H1 (cell line): Measurements from ENCODE around the gene WFDC1. TPM values are rescaled to one million over a fixed set of nuclear protein-coding genes. Genes with fewer than 3 reads are reported as not detected.
"Not testable (repeated sequence)": the region's sequence is repeated elsewhere in the genome, so short reads cannot be mapped to it uniquely, and the experiment has no call there.

ENCODE experiments used
- CTCF ChIA-PET: fragments of 300-600 bp; sonication (Branson Sonifier 250); formaldehyde crosslinking; loops from one replicate; lab custom pipeline; 2021; ENCODE audit not compliant: partially characterized antibody; lab: Charles Lee
- POLR2A ChIA-PET: fragments of 300-600 bp; sonication (Branson Sonifier 250); formaldehyde crosslinking; loops from one replicate; lab custom pipeline; 2021; ENCODE audit warnings: inconsistent platforms; ENCODE audit not compliant: partially characterized antibody; lab: Charles Lee
- DNase-seq, 2 experiments: peaks; one replicate each; pipeline versions ENCODE4 v3.0.0 to v3.0.0-alpha.2; 2010 to 2022; ENCODE audit warnings: low spot score in 2 of 2, low read depth in 1 of 2, mixed read lengths in 1 of 2
- FAIRE-seq: peaks from 2 replicates; lab custom pipeline; 2011; peaks lifted over from hg19 to GRCh38; lab: Jason Lieb, UNC
- H2AFZ ChIP-seq: 2 replicates; pipeline ENCODE4 v1.8.1; 2012; ENCODE audit warnings: low read length, inconsistent platforms
- H2AK5ac ChIP-seq: 2 replicates; pipeline ENCODE4 v1.6.1; 2013; ENCODE audit warnings: low read depth, low read length
- H2BK120ac ChIP-seq: replicated peaks from 2 replicates; pipeline ENCODE3; 2013; ENCODE audit warnings: low read depth, low read length, inconsistent platforms
- H2BK12ac ChIP-seq: 2 replicates; pipeline ENCODE4 v1.6.1; 2013; ENCODE audit warnings: low read depth, low read length
- H2BK15ac ChIP-seq: 2 replicates; pipeline ENCODE4 v1.6.1; 2013; ENCODE audit warnings: low read length
- H2BK20ac ChIP-seq: 2 replicates; pipeline ENCODE4 v1.6.1; 2013; ENCODE audit warnings: low read length
- H2BK5ac ChIP-seq: 2 replicates; pipeline ENCODE4 v1.6.1; 2013; ENCODE audit warnings: low read depth, low read length
- H3K14ac ChIP-seq: 2 replicates; pipeline ENCODE4 v1.6.1; 2013; ENCODE audit warnings: inconsistent platforms; ENCODE audit not compliant: insufficient read length
- H3K18ac ChIP-seq: 2 replicates; pipeline ENCODE4 v1.6.1; 2013; ENCODE audit warnings: low read length; ENCODE audit errors: extremely low read depth
- H3K23ac ChIP-seq: 2 replicates; pipeline ENCODE4 v1.6.1; 2013; ENCODE audit warnings: inconsistent platforms; ENCODE audit not compliant: insufficient read length
- H3K23me2 ChIP-seq: 2 replicates; pipeline ENCODE4 v1.6.1; 2013; ENCODE audit warnings: low read depth, low read length
- H3K27ac ChIP-seq: 2 replicates; pipeline ENCODE4 v1.6.1; 2011; ENCODE audit warnings: low read depth, low read length, inconsistent platforms
- H3K27me3 ChIP-seq, 4 experiments: replicated peaks in 1 of 4; 1 replicate in 1 of 4; 2 replicates in 3 of 4; pipeline versions ENCODE4 v1.6.1 to v1.8.1; 2011 to 2013; ENCODE audit warnings: low read length in 3 of 4, mild to moderate bottlenecking in 3 of 4, inconsistent platforms in 2 of 4, mixed read lengths in 2 of 4, moderate library complexity in 1 of 4; ENCODE audit not compliant: control insufficient read depth in 3 of 4, insufficient read depth in 3 of 4; ENCODE audit errors: extremely low read depth in 1 of 4
- H3K36me3 ChIP-seq, 4 experiments: 2 replicates each; pipeline versions ENCODE4 v1.6.1 to v1.8.1; 2011 to 2013; ENCODE audit warnings: mild to moderate bottlenecking in 4 of 4, low read length in 3 of 4, moderate library complexity in 2 of 4, control low read depth in 1 of 4, inconsistent platforms in 1 of 4; ENCODE audit not compliant: insufficient read depth in 4 of 4, control insufficient read depth in 2 of 4
- H3K4ac ChIP-seq: replicated peaks from 2 replicates; pipeline ENCODE3; 2013; ENCODE audit warnings: low read length, low read depth, mixed read lengths, inconsistent platforms; ENCODE audit not compliant: insufficient read length
- H3K4me1 ChIP-seq, 4 experiments: replicated peaks in 1 of 4; 1 replicate in 1 of 4; 2 replicates in 3 of 4; pipeline versions ENCODE4 v1.6.1 to v1.8.1; 2011 to 2013; ENCODE audit warnings: low read length in 3 of 4, inconsistent platforms in 2 of 4, mixed read lengths in 1 of 4; ENCODE audit not compliant: insufficient read depth in 4 of 4, control insufficient read depth in 3 of 4
- H3K4me2 ChIP-seq, 2 experiments: 2 replicates each; pipeline versions ENCODE4 v1.6.1 to v1.8.1; 2011 to 2013; ENCODE audit warnings: low read depth in 2 of 2, low read length in 2 of 2, control low read depth in 1 of 2, inconsistent platforms in 1 of 2, mild to moderate bottlenecking in 1 of 2; ENCODE audit not compliant: insufficient read depth in 1 of 2
- H3K4me3 ChIP-seq, 4 experiments: fragments of 200-600, 300-600 bp in 1 of 4; sonication (generic), shearing (Covaris generic), sonication (Bioruptor Twin) in 1 of 4; 2 replicates each; pipeline versions ENCODE4 v1.5.1 to v1.8.1; 2011 to 2016; ENCODE audit warnings: low read length in 4 of 4, low read depth in 3 of 4, control low read depth in 2 of 4, inconsistent platforms in 2 of 4, mild to moderate bottlenecking in 2 of 4, mixed read lengths in 1 of 4, moderate library complexity in 1 of 4; ENCODE audit not compliant: insufficient read depth in 2 of 4; ENCODE audit errors: extremely low read depth in 1 of 4
- H3K56ac ChIP-seq: replicated peaks from 2 replicates; pipeline ENCODE3; 2013; ENCODE audit warnings: low read depth, mild to moderate bottlenecking, mixed read lengths, low read length, inconsistent platforms; ENCODE audit not compliant: insufficient read length
- H3K79me1 ChIP-seq: 2 replicates; pipeline ENCODE4 v1.6.1; 2013; ENCODE audit warnings: low read depth, low read length, control low read depth
- H3K79me2 ChIP-seq, 2 experiments: 2 replicates each; pipeline versions ENCODE4 v1.6.1 to v1.8.1; 2012 to 2013; ENCODE audit warnings: low read length in 2 of 2, mild to moderate bottlenecking in 2 of 2, inconsistent platforms in 1 of 2; ENCODE audit not compliant: insufficient read depth in 2 of 2, control insufficient read depth in 1 of 2
- H3K9ac ChIP-seq, 4 experiments: replicated peaks in 1 of 4; 1 replicate in 1 of 4; 2 replicates in 3 of 4; pipeline versions ENCODE4 v1.6.1 to v1.8.1; 2011 to 2013; ENCODE audit warnings: low read depth in 3 of 4, low read length in 3 of 4, control low read depth in 2 of 4, mild to moderate bottlenecking in 2 of 4, moderate library complexity in 2 of 4, inconsistent platforms in 1 of 4; ENCODE audit errors: extremely low read depth in 1 of 4
- H3K9me3 ChIP-seq, 2 experiments: 2 replicates each; pipeline versions ENCODE4 v1.6.1 to v1.8.1; 2012 to 2013; ENCODE audit warnings: mild to moderate bottlenecking in 2 of 2, moderate library complexity in 2 of 2, control low read depth in 1 of 2, inconsistent platforms in 1 of 2, low read depth in 1 of 2, low read length in 1 of 2, mixed read lengths in 1 of 2; ENCODE audit not compliant: insufficient read depth in 2 of 2
- H4K20me1 ChIP-seq, 2 experiments: replicated peaks in 1 of 2; 2 replicates each; pipeline versions ENCODE3 to v1.8.1; 2011 to 2013; ENCODE audit warnings: inconsistent platforms in 2 of 2, low read length in 2 of 2, mild to moderate bottlenecking in 1 of 2; ENCODE audit not compliant: insufficient read depth in 2 of 2, control insufficient read depth in 1 of 2
- H4K5ac ChIP-seq: 2 replicates; pipeline ENCODE4 v1.6.1; 2013; ENCODE audit warnings: low read length, low read depth, mixed read lengths, inconsistent platforms; ENCODE audit not compliant: insufficient read length
- H4K8ac ChIP-seq: 2 replicates; pipeline ENCODE4 v1.8.0; 2013; ENCODE audit warnings: mild to moderate bottlenecking, moderate library complexity, low read length, inconsistent platforms; ENCODE audit not compliant: insufficient read depth; ENCODE audit errors: extremely low read depth
- H4K91ac ChIP-seq: replicated peaks from 2 replicates; pipeline ENCODE3; 2013; ENCODE audit warnings: low read length, mixed read lengths, inconsistent platforms; ENCODE audit not compliant: insufficient read length
- WGBS, 2 experiments: shearing (Covaris generic) in 1 of 2; methylation state at CpG; one replicate each; pipeline versions ENCODE4 v1.1.6 to v1.1.7; 2013 to 2015; ENCODE audit warnings: low lambda C conversion rate in 2 of 2, mixed read lengths in 2 of 2, inconsistent platforms in 1 of 2, low coverage in 1 of 2, missing lambda C conversion rate in 1 of 2; ENCODE audit not compliant: insufficient replicate concordance in 2 of 2, insufficient coverage in 1 of 2, insufficient read length in 1 of 2; ENCODE audit errors: extremely low coverage in 1 of 2, missing lambda C conversion rate in 1 of 2; 5-methylcytosine and 5-hydroxymethylcytosine counted together
- polyA plus RNA-seq, 7 experiments: library from polyadenylated mRNA; depleted of rRNA in 3 of 7; stranded (reverse) in 5 of 7; unstranded in 2 of 7; fragments of >200 nt in 5 of 7; fragments of 200-250 nt in 2 of 7; gene quantifications; 1 replicate in 5 of 7; 2 replicates in 1 of 7; 4 replicates in 1 of 7; pipeline versions ENCODE4 v1.2.1 to v1.2.3, GENCODE V29; 2011 to 2013; ENCODE audit warnings: missing spikeins in 2 of 7, mixed read lengths in 2 of 7
- total RNA-seq: library from RNA; stranded (reverse); fragmentation: NEBNext Ultra II Directional; extraction: Animal tissue kit (Norgen Biotek cat#: 25700); gene quantifications from 2 replicates; pipeline ENCODE4 v1.2.1, GENCODE V29; 2021

The WFDC1 gene
- total and polyA plus RNA-seq, 2 of the 8 experiments (the other 6 are each of a cell fraction or from before 2014, with no cell fraction given): 0.70 to 1.1 TPM

- not testable (repeated sequence) for H4K20me1 ChIP-seq
- CTCF ChIA-PET: interaction anchor here (0.6 to 1.4 kb wide), 3 partner anchors 67 to 418 kb away, joined by 3 to 4 read pairs (median 4); no protein-coding TSS in a partner anchor
Observed at GRCh38 chr16:84343800-84344199, 49.1 kb downstream of the WFDC1 start.

More at GRCh38 chr16:84343800-84344199, 49.1 kb downstream of the WFDC1 start:
- H3K4me3 ChIP-seq, H3K9me3 ChIP-seq, H3K23me2 ChIP-seq, H3K27me3 ChIP-seq, H2BK120ac ChIP-seq, H3K4me2 ChIP-seq, H3K18ac ChIP-seq, H2AK5ac ChIP-seq, H2AFZ ChIP-seq, H2BK5ac ChIP-seq, H3K9ac ChIP-seq, FAIRE-seq, H3K79me2 ChIP-seq, H3K23ac ChIP-seq, H3K79me1 ChIP-seq, H3K4ac ChIP-seq, H3K27ac ChIP-seq, H4K8ac ChIP-seq, H4K5ac ChIP-seq, H4K91ac ChIP-seq, H3K14ac ChIP-seq, H3K36me3 ChIP-seq, H3K4me1 ChIP-seq, DNase-seq, H2BK20ac ChIP-seq, H3K56ac ChIP-seq, H2BK12ac ChIP-seq, POLR2A ChIA-PET, H2BK15ac ChIP-seq: not testable (repeated sequence)
- 97% methylated on average over 10 of the region's 10 CpGs; no CpG with 5 or more reads in 1 of the 2 experiments for WGBS, 2 experiments
